ENCODE results near the gene ANKRD39.

ANKRD39 gene

GRCh38 chr2:96876269-96877041, 18.6 kb upstream of the ANKRD39 start:
- ChIA-PET CTCF (interaction anchor here (1.7 kb wide), 1 partner anchor 19 kb away, joined by 5 read pairs; the partner anchor contains the start of gene ANKRD39), POLR2A (interaction anchor here (1.3 kb wide), 1 partner anchor 118 kb away, joined by 3 read pairs; no protein-coding TSS in a partner anchor)
- DNase-seq (ENCODE audit: extremely low spot score), result no peak
- TF ChIP-seq FOXM1 (IDR thresholded peaks at IDR 0.05; ENCODE audit: borderline replicate concordance) (no peak), ELF4 (IDR thresholded peaks at IDR 0.05) (no peak), SP1 (IDR thresholded peaks at IDR 0.05) (no peak), LEF1 (IDR thresholded peaks at IDR 0.05; ENCODE audit: borderline replicate concordance) (no peak), NFRKB (IDR thresholded peaks at IDR 0.05) (no peak), TARDBP (IDR thresholded peaks at IDR 0.05) (no peak)
- TF ChIP-seq, protein P1, sequence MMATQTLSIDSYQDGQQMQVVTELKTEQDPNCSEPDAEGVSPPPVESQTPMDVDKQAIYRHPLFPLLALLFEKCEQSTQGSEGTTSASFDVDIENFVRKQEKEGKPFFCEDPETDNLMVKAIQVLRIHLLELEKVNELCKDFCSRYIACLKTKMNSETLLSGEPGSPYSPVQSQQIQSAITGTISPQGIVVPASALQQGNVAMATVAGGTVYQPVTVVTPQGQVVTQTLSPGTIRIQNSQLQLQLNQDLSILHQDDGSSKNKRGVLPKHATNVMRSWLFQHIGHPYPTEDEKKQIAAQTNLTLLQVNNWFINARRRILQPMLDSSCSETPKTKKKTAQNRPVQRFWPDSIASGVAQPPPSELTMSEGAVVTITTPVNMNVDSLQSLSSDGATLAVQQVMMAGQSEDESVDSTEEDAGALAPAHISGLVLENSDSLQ (IDR thresholded peaks at IDR 0.05), result no peak

GRCh38 chr2:96875498-96876268, 17.9 kb upstream of the ANKRD39 start:
- POLR2A ChIA-PET, result interaction anchor here (1.0 to 1.3 kb wide), 2 partner anchors 11 to 62 kb away, joined by 3 read pairs; no protein-coding TSS in a partner anchor
- DNase-seq (ENCODE audit: extremely low spot score), result peak; percentile 33
- TF ChIP-seq, protein P1 (IDR thresholded peaks at IDR 0.05), result no peak
- TF ChIP-seq FOXA1 (IDR thresholded peaks at IDR 0.05) (no peak), HDGF (IDR thresholded peaks at IDR 0.05; ENCODE audit: borderline replicate concordance) (no peak), CTBP1 (IDR thresholded peaks at IDR 0.05; ENCODE audit: borderline replicate concordance) (no peak), ARNT (IDR thresholded peaks at IDR 0.05) (no peak), BHLHE40 (IDR thresholded peaks at IDR 0.05; ENCODE audit: borderline replicate concordance) (no peak), LEF1 (IDR thresholded peaks at IDR 0.05; ENCODE audit: borderline replicate concordance) (no peak), SUZ12 (IDR thresholded peaks at IDR 0.05) (no peak)
- CTCF ChIA-PET, result interaction anchor here (1.7 kb wide), 1 partner anchor 18 kb away, joined by 5 read pairs; the partner anchor contains the start of gene ANKRD39

DNA sequence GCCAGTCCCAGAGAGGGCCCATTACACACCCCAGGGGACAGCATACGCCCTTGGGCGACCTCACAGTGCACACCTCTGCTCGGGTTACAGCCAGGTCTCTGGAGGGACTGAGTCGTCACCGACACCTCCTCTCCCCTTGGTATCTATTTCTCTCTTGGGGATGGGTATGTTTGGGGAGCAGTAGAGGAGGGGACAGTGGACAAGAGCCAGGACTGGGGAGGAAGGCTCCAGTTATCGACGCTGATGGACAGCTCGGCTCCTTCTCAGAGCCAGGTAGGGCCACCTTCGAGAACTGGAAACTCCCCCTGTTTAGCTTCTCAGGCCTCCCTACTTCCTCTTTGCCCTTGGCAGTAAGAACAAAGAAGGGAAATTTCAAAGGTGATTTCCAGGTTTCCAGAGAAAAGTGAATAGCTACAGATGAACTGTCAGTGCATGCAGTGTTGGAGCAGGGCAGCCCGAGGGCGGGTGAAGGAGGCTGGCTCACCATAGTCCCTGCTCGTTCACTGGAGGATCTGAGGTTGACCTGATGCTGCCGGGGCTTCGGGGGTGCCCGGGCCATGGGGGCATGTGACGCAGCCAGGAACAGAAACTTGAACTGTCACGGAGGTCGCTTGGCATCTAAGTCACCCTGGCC, 16.5 kb upstream of the ANKRD39 start:
- ChIA-PET POLR2A (interaction anchor here (0.9 to 2.3 kb wide), 3 partner anchors 12 to 58 kb away, joined by 3 to 10 read pairs (median 3); partner anchors contain the start of genes ANKRD39 and CNNM3), CTCF (interaction anchor here (0.5 to 1.7 kb wide), 3 partner anchors 10 to 625 kb away, joined by 3 to 5 read pairs (median 5); partner anchors contain the start of gene ANKRD39)
- no peak for TF ChIP-seq LEF1 (IDR thresholded peaks at IDR 0.05; ENCODE audit: borderline replicate concordance)
- TF ChIP-seq BHLHE40 (IDR thresholded peaks at IDR 0.05; ENCODE audit: borderline replicate concordance), result no peak
- TF ChIP-seq L3MBTL2 (conservative IDR thresholded peaks at IDR 0.05), result no peak
- no peak for TF ChIP-seq ARNT (IDR thresholded peaks at IDR 0.05)
- DNase-seq (ENCODE audit: extremely low spot score), result no peak

- POLR2A ChIA-PET, result interaction anchor here (0.9 to 2.3 kb wide), 2 partner anchors 16 to 57 kb away, joined by 3 to 10 read pairs; partner anchors contain the start of genes ANKRD39 and CNNM3
- no peak for DNase-seq (ENCODE audit: extremely low spot score)
- CTCF ChIA-PET, result interaction anchor here (0.7 kb wide), 1 partner anchor 11 kb away, joined by 5 read pairs; no protein-coding TSS in a partner anchor
- TF ChIP-seq CTBP1 (IDR thresholded peaks at IDR 0.05; ENCODE audit: borderline replicate concordance), result no peak
- no peak for TF ChIP-seq FOXK2 (IDR thresholded peaks at IDR 0.05)
- TF ChIP-seq FOXM1 (IDR thresholded peaks at IDR 0.05; ENCODE audit: borderline replicate concordance), result no peak
Measured at GRCh38 chr2:96873651-96874096, 15.9 kb upstream of the ANKRD39 start.

- POLR2A ChIA-PET, result interaction anchor here (0.8 to 2.3 kb wide), 2 partner anchors 8 to 15 kb away, joined by 4 to 10 read pairs; partner anchors contain the start of gene ANKRD39
- TF ChIP-seq SP1 (IDR thresholded peaks at IDR 0.05), result no peak
- no peak for TF ChIP-seq HDGF (IDR thresholded peaks at IDR 0.05; ENCODE audit: borderline replicate concordance)
- no peak for TF ChIP-seq SUZ12 (IDR thresholded peaks at IDR 0.05)
- no peak for TF ChIP-seq ZNF384 (IDR thresholded peaks at IDR 0.05)
- TF ChIP-seq NFRKB (IDR thresholded peaks at IDR 0.05), result no peak
- no peak for TF ChIP-seq CTBP1 (IDR thresholded peaks at IDR 0.05; ENCODE audit: borderline replicate concordance)
- no peak for TF ChIP-seq FOXM1 (IDR thresholded peaks at IDR 0.05; ENCODE audit: borderline replicate concordance)
- no peak for TF ChIP-seq L3MBTL2 (conservative IDR thresholded peaks at IDR 0.05)
- TF ChIP-seq, protein P1 (IDR thresholded peaks at IDR 0.05), result no peak
- TF ChIP-seq LEF1 (IDR thresholded peaks at IDR 0.05; ENCODE audit: borderline replicate concordance), result no peak
- no peak for TF ChIP-seq FOXA1 (IDR thresholded peaks at IDR 0.05)
- TF ChIP-seq ARNT (IDR thresholded peaks at IDR 0.05), result no peak
- no peak for DNase-seq (ENCODE audit: extremely low spot score)
- CTCF ChIA-PET, result no interaction called here
Measured at GRCh38 chr2:96872591-96873349, 15.0 kb upstream of the ANKRD39 start.
